Measurements from ENCODE around the gene OSTF1.

OSTF1 gene

GRCh38 chr9:75130172-75130571 lies 41.9 kb downstream of the OSTF1 start:
- no peak for DNase-seq
- Histone ChIP-seq H3K18ac (ENCODE audit: low read depth in 1 of 2, low read length in 2 of 2) (no peak overlapping the region), H3K4ac (ENCODE audit: low read depth in 1 of 2, low read length in 2 of 2) (no peak overlapping the region), H2BK5ac (ENCODE audit: low read depth, low read length, poor library complexity, severe bottlenecking) (no peak overlapping the region), H3K4me1 (ENCODE audit: control insufficient read depth, insufficient read depth, low read depth, low read length) (no peaks in the 10 kb centered on the region), H2AK5ac (ENCODE audit: low read length, severe bottlenecking) (no peak overlapping the region), H2AFZ (ENCODE audit: low read depth, low read length) (no peak overlapping the region), H4K8ac (ENCODE audit: low read length) (no peak overlapping the region), H2BK120ac (ENCODE audit: low read depth, low read length) (no peak overlapping the region), H3K36me3 (ENCODE audit: control insufficient read depth in 1 of 2, insufficient read depth in 2 of 2, low read depth in 1 of 2, low read length in 2 of 2) (peaks cover 6 to 56% of the 10 kb centered on the region in 2 experiments), H3K4me3 (ENCODE audit: insufficient read depth in 1 of 2, low read depth in 1 of 2, low read length in 2 of 2) (no peak overlapping the region), H3K23ac (ENCODE audit: low read length in 2 of 2) (no peak overlapping the region), H3K27ac (ENCODE audit: low read length, poor library complexity, severe bottlenecking) (no peak overlapping the region), H3K9me3 (ENCODE audit: control insufficient read depth, low read length) (no peaks in the 10 kb centered on the region), H4K91ac (ENCODE audit: low read length) (no peak overlapping the region), H3K4me2 (ENCODE audit: low read length, poor library complexity, severe bottlenecking) (no peak overlapping the region), H3K14ac (ENCODE audit: low read length in 2 of 2) (no peak overlapping the region), H3K79me1 (replicated peaks; ENCODE audit: low read length, poor library complexity, severe bottlenecking) (peaks cover 6% of the 10 kb centered on the region), H2BK12ac (ENCODE audit: low read length in 2 of 2) (no peak overlapping the region), H3K9ac (ENCODE audit: low read length) (no peak overlapping the region), H2BK15ac (ENCODE audit: low read depth, poor library complexity, severe bottlenecking) (no peak overlapping the region), H3K27me3 (ENCODE audit: control insufficient read depth in 1 of 2, insufficient read depth in 1 of 2, low read length in 2 of 2) (no peaks in the 10 kb centered on the region)
- 99% methylated on average over 5 of the region's 5 CpGs for WGBS

DNA sequence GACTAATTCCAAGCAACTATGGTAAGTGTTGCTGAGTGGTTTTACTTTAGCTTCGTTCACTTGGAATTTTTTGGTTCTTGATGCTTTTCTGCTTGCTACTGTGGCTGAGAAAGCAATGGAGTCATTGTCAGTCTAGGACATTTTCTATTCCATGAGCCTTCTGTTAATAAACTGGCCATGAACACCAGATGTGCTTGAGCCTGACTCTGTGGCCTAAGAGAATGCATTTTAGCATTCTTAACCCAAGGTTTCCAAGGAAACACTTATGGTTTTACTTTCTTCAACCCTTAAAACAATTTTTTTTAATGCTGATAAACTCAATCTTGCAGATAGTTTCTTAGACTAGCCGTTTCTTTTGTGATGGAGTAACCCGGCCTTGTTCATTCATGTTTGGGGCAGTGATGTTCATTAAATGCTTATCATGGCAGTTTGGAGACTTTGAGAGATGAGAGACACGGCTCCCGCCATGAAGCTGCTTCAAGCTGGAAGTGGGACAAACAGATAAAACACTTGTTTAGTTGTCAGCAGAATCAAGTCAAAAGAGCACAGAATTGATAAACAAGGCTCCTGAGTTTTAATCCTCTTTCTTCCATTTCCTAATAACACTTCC lies 42.4 kb downstream of the OSTF1 start:
- Histone ChIP-seq H3K4me3 (ENCODE audit: insufficient read depth in 1 of 2, low read depth in 1 of 2, low read length in 2 of 2) (no peak overlapping the region), H4K91ac (ENCODE audit: low read length) (no peak overlapping the region), H3K4ac (ENCODE audit: low read depth in 1 of 2, low read length in 2 of 2) (no peak overlapping the region), H2BK12ac (ENCODE audit: low read length in 2 of 2) (no peak overlapping the region), H3K27me3 (ENCODE audit: control insufficient read depth in 1 of 2, insufficient read depth in 1 of 2, low read length in 2 of 2) (no peaks in the 10 kb centered on the region), H2BK15ac (ENCODE audit: low read depth, poor library complexity, severe bottlenecking) (no peak overlapping the region), H3K9ac (ENCODE audit: low read length) (no peak overlapping the region), H3K14ac (ENCODE audit: low read length in 2 of 2) (no peak overlapping the region), H3K18ac (ENCODE audit: low read depth in 1 of 2, low read length in 2 of 2) (no peak overlapping the region), H3K79me1 (replicated peaks; ENCODE audit: low read length, poor library complexity, severe bottlenecking) (peaks cover 7% of the 10 kb centered on the region), H3K36me3 (ENCODE audit: control insufficient read depth in 1 of 2, insufficient read depth in 2 of 2, low read depth in 1 of 2, low read length in 2 of 2) (peaks cover 6 to 62% of the 10 kb centered on the region in 2 experiments), H3K4me1 (ENCODE audit: control insufficient read depth, insufficient read depth, low read depth, low read length) (no peaks in the 10 kb centered on the region), H3K4me2 (ENCODE audit: low read length, poor library complexity, severe bottlenecking) (no peak overlapping the region), H3K23ac (ENCODE audit: low read length in 2 of 2) (no peak overlapping the region), H2BK120ac (ENCODE audit: low read depth, low read length) (no peak overlapping the region), H3K9me3 (ENCODE audit: control insufficient read depth, low read length) (no peaks in the 10 kb centered on the region), H2AFZ (ENCODE audit: low read depth, low read length) (no peak overlapping the region), H2BK5ac (ENCODE audit: low read depth, low read length, poor library complexity, severe bottlenecking) (no peak overlapping the region), H4K8ac (ENCODE audit: low read length) (no peak overlapping the region), H2AK5ac (ENCODE audit: low read length, severe bottlenecking) (no peak overlapping the region), H3K27ac (ENCODE audit: low read length, poor library complexity, severe bottlenecking) (no peak overlapping the region)
- WGBS, result 72% methylated on average over 5 of the region's 5 CpGs
- peak; percentile 28 for DNase-seq

- Histone ChIP-seq H2BK15ac (ENCODE audit: low read depth, poor library complexity, severe bottlenecking) (no peak overlapping the region), H3K36me3 (ENCODE audit: control insufficient read depth in 1 of 2, insufficient read depth in 2 of 2, low read depth in 1 of 2, low read length in 2 of 2) (peaks cover 10 to 70% of the 10 kb centered on the region in 2 experiments), H4K8ac (ENCODE audit: low read length) (no peak overlapping the region), H2BK120ac (ENCODE audit: low read depth, low read length) (no peak overlapping the region), H3K4ac (ENCODE audit: low read depth in 1 of 2, low read length in 2 of 2) (no peak overlapping the region), H2BK12ac (ENCODE audit: low read length in 2 of 2) (no peak overlapping the region), H3K9ac (ENCODE audit: low read length) (no peak overlapping the region), H3K9me3 (ENCODE audit: control insufficient read depth, low read length) (no peaks in the 10 kb centered on the region), H4K91ac (ENCODE audit: low read length) (no peak overlapping the region), H3K4me1 (ENCODE audit: control insufficient read depth, insufficient read depth, low read depth, low read length) (no peaks in the 10 kb centered on the region), H2BK5ac (ENCODE audit: low read depth, low read length, poor library complexity, severe bottlenecking) (no peak overlapping the region), H3K23ac (ENCODE audit: low read length in 2 of 2) (no peak overlapping the region), H3K4me3 (ENCODE audit: insufficient read depth in 1 of 2, low read depth in 1 of 2, low read length in 2 of 2) (no peak overlapping the region), H3K27ac (ENCODE audit: low read length, poor library complexity, severe bottlenecking) (no peak overlapping the region), H3K79me1 (replicated peaks; ENCODE audit: low read length, poor library complexity, severe bottlenecking) (peaks cover 7% of the 10 kb centered on the region), H3K18ac (ENCODE audit: low read depth in 1 of 2, low read length in 2 of 2) (no peak overlapping the region), H2AFZ (ENCODE audit: low read depth, low read length) (no peak overlapping the region), H2AK5ac (ENCODE audit: low read length, severe bottlenecking) (no peak overlapping the region), H3K4me2 (ENCODE audit: low read length, poor library complexity, severe bottlenecking) (no peak overlapping the region), H3K14ac (ENCODE audit: low read length in 2 of 2) (no peak overlapping the region), H3K27me3 (ENCODE audit: control insufficient read depth in 1 of 2, insufficient read depth in 1 of 2, low read length in 2 of 2) (no peaks in the 10 kb centered on the region)
- WGBS, result 96% methylated on average over 1 of the region's 3 CpGs
- DNase-seq, result no peak
Observed at GRCh38 chr9:75131700-75132099, 43.4 kb downstream of the OSTF1 start.

DNA sequence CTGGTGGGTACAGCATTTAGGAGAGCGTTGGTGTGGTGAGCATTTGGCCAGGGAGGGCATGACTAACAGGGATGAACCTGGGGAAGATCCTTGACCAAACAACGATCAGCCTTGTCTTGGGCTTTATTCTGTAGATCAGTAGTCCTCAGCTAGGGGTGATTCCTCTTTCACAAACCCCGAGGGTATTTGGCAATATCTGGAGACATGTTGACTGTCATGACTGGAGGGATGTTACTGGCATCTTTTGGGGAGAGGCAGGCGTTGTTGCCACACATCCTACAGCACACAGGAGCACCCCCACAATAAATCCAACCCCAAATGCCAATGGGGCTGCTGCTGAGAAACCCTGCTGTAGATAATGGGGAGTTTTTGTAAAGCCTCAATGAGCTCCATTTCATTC lies 43.9 kb downstream of the OSTF1 start:
- Histone ChIP-seq H4K91ac (ENCODE audit: low read length) (no peak overlapping the region), H3K9me3 (ENCODE audit: control insufficient read depth, low read length) (no peaks in the 10 kb centered on the region), H3K79me1 (replicated peaks; ENCODE audit: low read length, poor library complexity, severe bottlenecking) (peaks cover 7% of the 10 kb centered on the region), H3K4ac (ENCODE audit: low read depth in 1 of 2, low read length in 2 of 2) (no peak overlapping the region), H3K27ac (ENCODE audit: low read length, poor library complexity, severe bottlenecking) (no peak overlapping the region), H2AFZ (ENCODE audit: low read depth, low read length) (no peak overlapping the region), H3K27me3 (ENCODE audit: control insufficient read depth in 1 of 2, insufficient read depth in 1 of 2, low read length in 2 of 2) (no peaks in the 10 kb centered on the region), H2BK15ac (ENCODE audit: low read depth, poor library complexity, severe bottlenecking) (no peak overlapping the region), H3K4me2 (ENCODE audit: low read length, poor library complexity, severe bottlenecking) (no peak overlapping the region), H3K9ac (ENCODE audit: low read length) (no peak overlapping the region), H3K4me1 (ENCODE audit: control insufficient read depth, insufficient read depth, low read depth, low read length) (no peaks in the 10 kb centered on the region), H3K23ac (ENCODE audit: low read length in 2 of 2) (no peak overlapping the region), H4K8ac (ENCODE audit: low read length) (no peak overlapping the region), H2AK5ac (ENCODE audit: low read length, severe bottlenecking) (no peak overlapping the region), H2BK5ac (ENCODE audit: low read depth, low read length, poor library complexity, severe bottlenecking) (no peak overlapping the region), H3K36me3 (ENCODE audit: control insufficient read depth in 1 of 2, insufficient read depth in 2 of 2, low read depth in 1 of 2, low read length in 2 of 2) (peaks cover 11 to 75% of the 10 kb centered on the region in 2 experiments), H3K18ac (ENCODE audit: low read depth in 1 of 2, low read length in 2 of 2) (no peak overlapping the region), H3K14ac (ENCODE audit: low read length in 2 of 2) (no peak overlapping the region), H2BK120ac (ENCODE audit: low read depth, low read length) (no peak overlapping the region), H2BK12ac (ENCODE audit: low read length in 2 of 2) (no peak overlapping the region), H3K4me3 (ENCODE audit: insufficient read depth in 1 of 2, low read depth in 1 of 2, low read length in 2 of 2) (no peak overlapping the region)
- 96% methylated on average over 3 of the region's 4 CpGs for WGBS
- DNase-seq, result no peak

Data from mesenchymal stem cell (in vitro differentiated cells and primary cell).